Measurements from ENCODE around the gene SYNGR3.

SYNGR3 gene

DNA sequence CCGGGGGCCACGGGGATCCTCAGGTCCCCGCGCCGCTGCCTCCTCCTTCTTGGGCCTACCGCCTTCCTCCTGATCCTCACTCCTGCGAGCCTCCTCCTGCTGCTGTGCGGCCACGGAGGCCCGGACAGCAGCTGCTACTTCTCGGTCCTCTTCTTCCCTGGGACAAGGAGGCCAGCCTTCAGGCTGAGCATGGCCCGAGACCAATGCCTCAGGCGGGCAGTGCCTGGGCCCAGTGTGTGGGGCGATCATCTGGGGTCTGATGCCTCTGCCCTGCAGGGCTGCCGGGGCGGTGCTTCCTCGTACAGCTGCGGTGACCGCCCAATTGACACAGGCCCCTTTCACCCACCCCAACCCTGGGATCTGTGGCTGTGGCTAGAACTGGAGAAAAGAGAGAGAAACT is 11.3 kb downstream of the SYNGR3 start:
- H4K5ac ChIP-seq (ENCODE audit: low read length) = no peak overlapping the region
- no peak overlapping the region for H3K27ac ChIP-seq (ENCODE audit: low read depth, low read length)
- H3K27me3 ChIP-seq (ENCODE audit: insufficient read depth, low read length, poor library complexity) = no peaks in the 10 kb centered on the region
- peaks cover 10% of the 10 kb centered on the region for H3K79me2 ChIP-seq (ENCODE audit: control insufficient read depth, insufficient read depth, low read length)
- no peak overlapping the region for H2AK5ac ChIP-seq (ENCODE audit: low read length)
- no peak overlapping the region for H4K8ac ChIP-seq (ENCODE audit: low read depth, low read length)
- H2BK120ac ChIP-seq (ENCODE audit: low read depth, low read length) = no peak overlapping the region
- no peak overlapping the region for H2BK15ac ChIP-seq (replicated peaks; ENCODE audit: low read depth)
- no CpG with 5 or more reads among the region's 19 CpGs for WGBS (ENCODE audit: extremely low coverage, insufficient coverage, low lambda C conversion rate)
- H3K9ac ChIP-seq (ENCODE audit: low read length) = no peak overlapping the region
- no peak overlapping the region for H2BK5ac ChIP-seq (ENCODE audit: low read length)
- H3K79me1 ChIP-seq (ENCODE audit: low read length) = peaks cover 15% of the 10 kb centered on the region
- H3K4me3 ChIP-seq (ENCODE audit: low read length) = no peak overlapping the region
- DNase-seq = no peak
- no peak overlapping the region for H3K56ac ChIP-seq (ENCODE audit: low read length)
- H3K4me1 ChIP-seq (ENCODE audit: control insufficient read depth, low read depth, low read length) = peaks cover 3% of the 10 kb centered on the region
- no peak overlapping the region for H3K4me2 ChIP-seq (ENCODE audit: low read length)
- peaks cover 19% of the 10 kb centered on the region for H3K36me3 ChIP-seq (ENCODE audit: control insufficient read depth, insufficient read depth, low read length)
- no peak overlapping the region for H3K4ac ChIP-seq (ENCODE audit: low read depth, low read length)
- no peak overlapping the region for H3K18ac ChIP-seq (ENCODE audit: low read length)
- H3K23ac ChIP-seq (ENCODE audit: low read length) = no peak overlapping the region

DNA sequence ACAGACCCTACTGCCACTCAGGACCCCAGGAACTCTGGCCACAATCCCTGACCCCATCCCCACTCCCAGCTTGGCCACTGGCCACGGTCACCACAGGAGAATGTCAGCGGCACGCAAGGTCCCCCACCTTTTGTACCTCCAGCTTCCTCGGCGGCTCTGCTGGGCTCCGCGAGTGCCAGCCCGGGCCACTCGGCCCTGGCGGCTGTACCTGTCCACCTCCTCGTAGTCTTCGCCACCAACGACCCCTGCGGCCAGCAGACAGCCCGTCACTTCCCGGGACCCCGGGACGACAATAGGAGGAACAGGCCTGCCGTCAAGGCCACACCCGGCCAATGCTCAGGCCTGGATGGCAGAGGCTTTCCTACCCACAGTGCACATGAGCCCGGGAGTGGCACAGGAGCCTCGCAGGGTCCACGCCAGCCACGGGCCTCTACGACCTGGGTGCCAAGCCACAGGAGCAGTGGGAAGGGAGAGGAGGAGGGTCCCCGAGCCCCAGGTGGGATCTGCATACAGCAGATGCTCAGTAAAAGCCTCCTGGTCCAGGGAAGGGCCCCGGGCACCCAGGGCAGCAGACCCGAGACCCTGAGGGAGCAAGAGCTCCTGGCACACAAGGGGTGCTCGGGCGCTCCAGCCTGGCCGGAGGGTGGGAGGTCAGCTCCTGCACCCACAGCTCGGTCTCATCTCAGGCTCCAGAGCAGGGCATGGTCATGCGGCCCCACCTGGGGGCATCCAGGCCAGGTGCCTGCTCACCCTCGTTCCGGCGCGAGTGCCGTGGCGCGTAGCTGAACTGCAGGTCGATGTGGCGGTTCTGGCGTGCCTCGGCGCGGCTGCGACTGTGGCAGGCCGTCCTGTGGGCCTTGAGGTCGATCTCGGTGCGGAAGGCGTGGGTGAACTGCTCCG is 11.9 kb downstream of the SYNGR3 start:
- Histone ChIP-seq H3K4me2 (ENCODE audit: low read length) (no peak overlapping the region), H3K18ac (ENCODE audit: low read length) (no peak overlapping the region), H4K5ac (ENCODE audit: low read length) (no peak overlapping the region), H2BK120ac (ENCODE audit: low read depth, low read length) (no peak overlapping the region), H3K4me1 (ENCODE audit: control insufficient read depth, low read depth, low read length) (peaks cover 3% of the 10 kb centered on the region), H2BK5ac (ENCODE audit: low read length) (no peak overlapping the region), H2AK5ac (ENCODE audit: low read length) (no peak overlapping the region), H2BK15ac (replicated peaks; ENCODE audit: low read depth) (no peak overlapping the region), H4K8ac (ENCODE audit: low read depth, low read length) (no peak overlapping the region), H3K4me3 (ENCODE audit: low read length) (no peak overlapping the region), H3K79me2 (ENCODE audit: control insufficient read depth, insufficient read depth, low read length) (peaks cover 16% of the 10 kb centered on the region), H3K79me1 (ENCODE audit: low read length) (peaks cover 19% of the 10 kb centered on the region), H3K4ac (ENCODE audit: low read depth, low read length) (no peak overlapping the region), H3K27me3 (ENCODE audit: insufficient read depth, low read length, poor library complexity) (no peaks in the 10 kb centered on the region), H3K56ac (ENCODE audit: low read length) (no peak overlapping the region), H3K27ac (ENCODE audit: low read depth, low read length) (no peak overlapping the region), H3K9ac (ENCODE audit: low read length) (no peak overlapping the region), H3K23ac (ENCODE audit: low read length) (no peak overlapping the region), H3K36me3 (ENCODE audit: control insufficient read depth, insufficient read depth, low read length) (peaks cover 19% of the 10 kb centered on the region)
- DNase-seq = no peak
- whole genome bisulfite sequencing (ENCODE audit: extremely low coverage, insufficient coverage, low lambda C conversion rate) = no CpG with 5 or more reads among the region's 53 CpGs

DNA sequence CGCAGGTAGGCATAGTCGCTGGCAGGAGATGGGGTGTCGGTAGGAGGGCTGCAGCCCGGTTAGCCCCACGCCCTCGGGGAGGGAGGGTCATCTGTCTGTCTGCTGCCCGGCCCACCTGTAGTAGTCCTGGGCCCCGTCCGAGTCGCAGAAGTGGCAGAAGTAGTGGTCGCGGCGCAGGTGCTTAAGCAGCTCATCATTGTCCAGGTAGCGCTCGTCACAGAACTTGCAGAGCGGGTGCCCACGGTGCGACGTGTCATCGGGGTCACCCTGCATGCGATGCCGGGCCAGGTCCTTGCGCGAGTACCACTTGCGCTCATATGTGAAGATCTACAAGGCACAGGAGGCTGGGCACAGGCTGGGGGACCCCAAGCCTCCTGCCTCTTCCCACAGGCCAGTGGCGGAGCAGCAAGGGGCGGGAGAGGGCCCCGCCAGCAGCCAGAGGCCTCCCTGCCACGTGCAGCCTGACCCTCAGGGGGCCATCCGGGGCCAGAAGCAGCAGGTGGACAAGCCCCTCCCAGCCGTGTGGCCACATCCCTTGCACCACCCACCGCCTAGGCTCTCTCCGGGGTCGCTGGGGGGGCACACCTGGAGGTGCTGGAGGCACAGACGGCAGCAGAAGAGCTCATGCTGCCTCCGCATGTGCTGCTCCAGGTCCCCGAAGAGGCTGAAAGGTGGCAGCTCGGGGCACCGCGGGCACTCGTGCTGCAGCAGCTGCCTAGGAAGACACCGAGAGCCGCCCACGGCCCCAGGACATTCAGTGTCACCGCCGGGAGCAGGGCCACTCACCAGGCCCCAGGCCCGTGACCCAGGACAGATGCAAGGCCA is 12.8 kb downstream of the SYNGR3 start:
- Histone ChIP-seq H2BK120ac (ENCODE audit: low read depth, low read length) (no peak overlapping the region), H2AK5ac (ENCODE audit: low read length) (no peak overlapping the region)
- no peak for DNase-seq

GRCh38 chr16:2003231-2003826 is 13.6 kb downstream of the SYNGR3 start:
- no peak overlapping the region for H3K18ac ChIP-seq (ENCODE audit: low read length)
- peaks cover 19% of the 10 kb centered on the region for H3K36me3 ChIP-seq (ENCODE audit: control insufficient read depth, insufficient read depth, low read length)
- WGBS (ENCODE audit: extremely low coverage, insufficient coverage, low lambda C conversion rate) = no CpG with 5 or more reads among the region's 8 CpGs

More for the DNA sequence above, 12.8 kb downstream of the SYNGR3 start:
- H3K4me3 ChIP-seq (ENCODE audit: low read length) = no peak overlapping the region
- H3K4me2 ChIP-seq (ENCODE audit: low read length) = no peak overlapping the region
- no peak overlapping the region for H2BK15ac ChIP-seq (replicated peaks; ENCODE audit: low read depth)
- H4K5ac ChIP-seq (ENCODE audit: low read length) = no peak overlapping the region
- no peak overlapping the region for H2BK5ac ChIP-seq (ENCODE audit: low read length)
- no peak overlapping the region for H3K9ac ChIP-seq (ENCODE audit: low read length)
- H3K4ac ChIP-seq (ENCODE audit: low read depth, low read length) = no peak overlapping the region
- no peak overlapping the region for H3K56ac ChIP-seq (ENCODE audit: low read length)
- H3K18ac ChIP-seq (ENCODE audit: low read length) = no peak overlapping the region
- H3K79me2 ChIP-seq (ENCODE audit: control insufficient read depth, insufficient read depth, low read length) = peaks cover 24% of the 10 kb centered on the region
- no CpG with 5 or more reads among the region's 47 CpGs for WGBS (ENCODE audit: extremely low coverage, insufficient coverage, low lambda C conversion rate)
- no peaks in the 10 kb centered on the region for H3K27me3 ChIP-seq (ENCODE audit: insufficient read depth, low read length, poor library complexity)
- no peak overlapping the region for H3K23ac ChIP-seq (ENCODE audit: low read length)
- peaks cover 19% of the 10 kb centered on the region for H3K36me3 ChIP-seq (ENCODE audit: control insufficient read depth, insufficient read depth, low read length)
- H4K8ac ChIP-seq (ENCODE audit: low read depth, low read length) = no peak overlapping the region
- H3K4me1 ChIP-seq (ENCODE audit: control insufficient read depth, low read depth, low read length) = peaks cover 3% of the 10 kb centered on the region
- no peak overlapping the region for H3K27ac ChIP-seq (ENCODE audit: low read depth, low read length)
- peaks cover 23% of the 10 kb centered on the region for H3K79me1 ChIP-seq (ENCODE audit: low read length)

GRCh38 chr16:2003827-2004641 is 14.3 kb downstream of the SYNGR3 start:
- Histone ChIP-seq H3K4ac (ENCODE audit: low read depth, low read length) (no peak overlapping the region), H3K56ac (ENCODE audit: low read length) (peak overlapping the region; percentile 67)
- WGBS (ENCODE audit: extremely low coverage, insufficient coverage, low lambda C conversion rate) = no CpG with 5 or more reads among the region's 36 CpGs

More at GRCh38 chr16:2003231-2003826, 13.6 kb downstream of the SYNGR3 start:
- Histone ChIP-seq H3K4me2 (ENCODE audit: low read length) (no peak overlapping the region), H3K27me3 (ENCODE audit: insufficient read depth, low read length, poor library complexity) (no peaks in the 10 kb centered on the region), H2BK5ac (ENCODE audit: low read length) (no peak overlapping the region), H3K79me1 (ENCODE audit: low read length) (peaks cover 27% of the 10 kb centered on the region), H3K4me3 (ENCODE audit: low read length) (no peak overlapping the region), H2BK15ac (replicated peaks; ENCODE audit: low read depth) (no peak overlapping the region), H3K4ac (ENCODE audit: low read depth, low read length) (no peak overlapping the region), H3K56ac (ENCODE audit: low read length) (peak overlapping the region; percentile 27), H3K79me2 (ENCODE audit: control insufficient read depth, insufficient read depth, low read length) (peaks cover 31% of the 10 kb centered on the region), H3K4me1 (ENCODE audit: control insufficient read depth, low read depth, low read length) (peaks cover 6% of the 10 kb centered on the region), H2BK120ac (ENCODE audit: low read depth, low read length) (no peak overlapping the region), H4K5ac (ENCODE audit: low read length) (no peak overlapping the region), H3K23ac (ENCODE audit: low read length) (no peak overlapping the region), H3K27ac (ENCODE audit: low read depth, low read length) (no peak overlapping the region), H3K9ac (ENCODE audit: low read length) (peak overlapping the region; percentile 51), H2AK5ac (ENCODE audit: low read length) (no peak overlapping the region), H4K8ac (ENCODE audit: low read depth, low read length) (no peak overlapping the region)
- no peak for DNase-seq

More at GRCh38 chr16:2003827-2004641, 14.3 kb downstream of the SYNGR3 start:
- Histone ChIP-seq H3K9ac (ENCODE audit: low read length) (peak overlapping the region; percentile 51), H2AK5ac (ENCODE audit: low read length) (no peak overlapping the region), H3K4me2 (ENCODE audit: low read length) (no peak overlapping the region), H2BK5ac (ENCODE audit: low read length) (no peak overlapping the region), H3K36me3 (ENCODE audit: control insufficient read depth, insufficient read depth, low read length) (peaks cover 18% of the 10 kb centered on the region), H3K27me3 (ENCODE audit: insufficient read depth, low read length, poor library complexity) (no peaks in the 10 kb centered on the region), H3K23ac (ENCODE audit: low read length) (no peak overlapping the region), H2BK120ac (ENCODE audit: low read depth, low read length) (no peak overlapping the region), H4K8ac (ENCODE audit: low read depth, low read length) (no peak overlapping the region), H3K27ac (ENCODE audit: low read depth, low read length) (no peak overlapping the region), H3K79me2 (ENCODE audit: control insufficient read depth, insufficient read depth, low read length) (peaks cover 38% of the 10 kb centered on the region), H3K18ac (ENCODE audit: low read length) (no peak overlapping the region), H3K4me3 (ENCODE audit: low read length) (no peak overlapping the region), H3K79me1 (ENCODE audit: low read length) (peaks cover 31% of the 10 kb centered on the region), H2BK15ac (replicated peaks; ENCODE audit: low read depth) (no peak overlapping the region), H4K5ac (ENCODE audit: low read length) (no peak overlapping the region), H3K4me1 (ENCODE audit: control insufficient read depth, low read depth, low read length) (peaks cover 9% of the 10 kb centered on the region)
- peak; percentile 98 for DNase-seq

Measured in mesendoderm (in vitro differentiated cells).